ENCODE data around the gene CPLANE2.

Gene CPLANE2

DNA sequence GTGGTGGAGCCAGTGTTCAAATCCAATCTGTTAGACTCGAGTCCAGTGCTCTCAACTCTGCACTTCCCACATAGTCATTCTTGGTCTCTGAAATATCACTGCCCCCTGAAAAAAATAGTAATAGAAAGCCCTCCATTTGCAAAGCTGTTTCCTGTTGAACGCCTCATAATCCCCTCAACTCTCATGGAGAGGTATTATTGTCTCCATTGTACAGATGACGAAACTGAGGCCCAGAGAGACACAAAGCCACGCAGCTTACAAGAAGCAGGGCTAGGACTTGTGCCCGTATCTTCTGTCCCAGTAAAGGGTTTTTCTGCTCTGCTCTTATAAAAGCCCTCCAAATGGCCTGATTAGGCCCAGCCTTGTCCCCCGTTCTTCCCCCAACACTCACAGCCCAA lies 18.3 kb downstream of the CPLANE2 start:
- Histone ChIP-seq H3K9ac (ENCODE audit: low read length) (no peak overlapping the region), H3K27ac (ENCODE audit: low read length) (no peak overlapping the region), H3K27me3 (replicated peaks; ENCODE audit: insufficient read depth, low read length) (peaks cover 5% of the 10 kb centered on the region; the same call in 1 of the 2 replicates), H3K4me1 (ENCODE audit: low read length) (peaks cover 19% of the 10 kb centered on the region), H3K9me3 (replicated peaks; ENCODE audit: insufficient read depth, low read length) (no peaks in the 10 kb centered on the region), H4K20me1 (ENCODE audit: insufficient read depth, low read length) (no peaks in the 10 kb centered on the region), H3K79me2 (ENCODE audit: low read length) (no peaks in the 10 kb centered on the region), H3K4me3 (ENCODE audit: low read length) (no peak overlapping the region), H3K9me2 (replicated peaks; ENCODE audit: insufficient read depth, low read length) (no peaks in the 10 kb centered on the region), H3F3A (ENCODE audit: insufficient read depth, low read length) (no peaks in the 10 kb centered on the region), H3K4me2 (ENCODE audit: low read depth, low read length) (no peak overlapping the region), H2AFZ (ENCODE audit: low read length) (no peak overlapping the region), H3K36me3 (replicated peaks; ENCODE audit: insufficient read depth, low read length) (no peaks in the 10 kb centered on the region)
- TF ChIP-seq EZH2phosphoT487 (IDR thresholded peaks at IDR 0.05; ENCODE audit: low read length), result no peak
- TF ChIP-seq EZH2 (optimal IDR thresholded peaks at IDR 0.05; ENCODE audit: low read depth, low read length), result no peak
- no peak for DNase-seq

DNA sequence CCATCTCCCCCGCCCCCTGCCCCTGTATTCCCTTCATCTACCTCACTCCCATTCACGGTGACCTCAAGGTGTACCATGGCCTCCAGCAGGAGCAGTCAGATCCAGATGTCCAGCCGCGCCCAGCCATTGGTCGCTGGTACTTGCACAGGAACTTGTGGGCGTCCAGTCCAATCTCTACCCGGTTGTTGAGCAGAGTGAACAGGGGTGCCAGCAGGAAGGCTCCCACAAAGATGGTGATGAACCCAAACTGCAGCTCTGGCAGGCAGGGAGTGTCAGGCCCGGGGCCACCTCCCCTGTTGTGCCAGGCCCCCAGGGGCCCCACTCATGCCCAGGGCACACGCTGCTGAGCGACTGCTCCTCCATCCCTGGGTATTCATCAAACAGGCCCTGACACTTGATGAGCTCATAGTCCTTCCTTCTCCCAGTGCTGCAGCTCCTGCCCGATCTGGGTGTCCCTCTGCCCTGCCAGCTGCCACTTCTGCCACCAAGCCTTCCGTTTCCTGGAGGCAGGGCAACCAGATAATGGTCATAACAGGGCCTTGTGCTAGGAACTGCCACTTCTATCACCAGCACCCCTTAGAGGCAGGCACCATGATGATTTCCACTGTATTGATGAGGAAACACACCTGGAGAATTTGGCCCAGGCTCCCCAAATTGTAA lies 18.8 kb downstream of the CPLANE2 start:
- Histone ChIP-seq H3K9me3 (replicated peaks; ENCODE audit: insufficient read depth, low read length) (no peaks in the 10 kb centered on the region), H2AFZ (ENCODE audit: low read length) (peak overlapping the region; percentile 86; the same call in 1 of the 2 replicates), H3K4me1 (ENCODE audit: low read length) (peaks cover 19% of the 10 kb centered on the region), H3K9ac (ENCODE audit: low read length) (no peak overlapping the region), H3F3A (ENCODE audit: insufficient read depth, low read length) (no peaks in the 10 kb centered on the region), H3K79me2 (ENCODE audit: low read length) (no peaks in the 10 kb centered on the region), H3K4me3 (ENCODE audit: low read length) (no peak overlapping the region), H3K36me3 (replicated peaks; ENCODE audit: insufficient read depth, low read length) (no peaks in the 10 kb centered on the region), H3K4me2 (ENCODE audit: low read depth, low read length) (peak overlapping the region; percentile 66), H3K9me2 (replicated peaks; ENCODE audit: insufficient read depth, low read length) (no peaks in the 10 kb centered on the region), H3K27ac (ENCODE audit: low read length) (no peak overlapping the region), H3K27me3 (replicated peaks; ENCODE audit: insufficient read depth, low read length) (peaks cover 5% of the 10 kb centered on the region; the same call in 1 of the 2 replicates), H4K20me1 (ENCODE audit: insufficient read depth, low read length) (no peaks in the 10 kb centered on the region)
- TF ChIP-seq EZH2 (optimal IDR thresholded peaks at IDR 0.05; ENCODE audit: low read depth, low read length) (no peak), EZH2phosphoT487 (IDR thresholded peaks at IDR 0.05; ENCODE audit: low read length) (no peak)
- TF ChIP-seq, protein P1, sequence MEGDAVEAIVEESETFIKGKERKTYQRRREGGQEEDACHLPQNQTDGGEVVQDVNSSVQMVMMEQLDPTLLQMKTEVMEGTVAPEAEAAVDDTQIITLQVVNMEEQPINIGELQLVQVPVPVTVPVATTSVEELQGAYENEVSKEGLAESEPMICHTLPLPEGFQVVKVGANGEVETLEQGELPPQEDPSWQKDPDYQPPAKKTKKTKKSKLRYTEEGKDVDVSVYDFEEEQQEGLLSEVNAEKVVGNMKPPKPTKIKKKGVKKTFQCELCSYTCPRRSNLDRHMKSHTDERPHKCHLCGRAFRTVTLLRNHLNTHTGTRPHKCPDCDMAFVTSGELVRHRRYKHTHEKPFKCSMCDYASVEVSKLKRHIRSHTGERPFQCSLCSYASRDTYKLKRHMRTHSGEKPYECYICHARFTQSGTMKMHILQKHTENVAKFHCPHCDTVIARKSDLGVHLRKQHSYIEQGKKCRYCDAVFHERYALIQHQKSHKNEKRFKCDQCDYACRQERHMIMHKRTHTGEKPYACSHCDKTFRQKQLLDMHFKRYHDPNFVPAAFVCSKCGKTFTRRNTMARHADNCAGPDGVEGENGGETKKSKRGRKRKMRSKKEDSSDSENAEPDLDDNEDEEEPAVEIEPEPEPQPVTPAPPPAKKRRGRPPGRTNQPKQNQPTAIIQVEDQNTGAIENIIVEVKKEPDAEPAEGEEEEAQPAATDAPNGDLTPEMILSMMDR (IDR thresholded peaks at IDR 0.05; ENCODE audit: low read length), result no peak
- DNase-seq, result no peak

- Histone ChIP-seq H3K9me2 (replicated peaks; ENCODE audit: insufficient read depth, low read length) (no peaks in the 10 kb centered on the region), H3K4me3 (ENCODE audit: low read length) (peak overlapping the region; percentile 54), H3K27me3 (replicated peaks; ENCODE audit: insufficient read depth, low read length) (peaks cover 5% of the 10 kb centered on the region; the same call in 1 of the 2 replicates), H3K9ac (ENCODE audit: low read length) (no peak overlapping the region), H3K36me3 (replicated peaks; ENCODE audit: insufficient read depth, low read length) (no peaks in the 10 kb centered on the region), H2AFZ (ENCODE audit: low read length) (peak overlapping the region; percentile 86), H3K79me2 (ENCODE audit: low read length) (no peaks in the 10 kb centered on the region), H3F3A (ENCODE audit: insufficient read depth, low read length) (no peaks in the 10 kb centered on the region), H3K4me2 (ENCODE audit: low read depth, low read length) (peak overlapping the region; percentile 66), H3K27ac (ENCODE audit: low read length) (no peak overlapping the region), H3K9me3 (replicated peaks; ENCODE audit: insufficient read depth, low read length) (no peaks in the 10 kb centered on the region), H4K20me1 (ENCODE audit: insufficient read depth, low read length) (no peaks in the 10 kb centered on the region), H3K4me1 (ENCODE audit: low read length) (peaks cover 19% of the 10 kb centered on the region)
- peak; percentile 96 for DNase-seq
- TF ChIP-seq EZH2phosphoT487 (IDR thresholded peaks at IDR 0.05; ENCODE audit: low read length), result no peak
- TF ChIP-seq EZH2 (optimal IDR thresholded peaks at IDR 0.05; ENCODE audit: low read depth, low read length), result no peak
- TF ChIP-seq, protein P1 (IDR thresholded peaks at IDR 0.05; ENCODE audit: low read length), result no peak
Observed at GRCh38 chr1:16217061-16217785, 19.8 kb downstream of the CPLANE2 start.

Data from MM.1S (cell line).